ENCODE measurements around the gene LEP. TPM values are rescaled to one million over a fixed set of nuclear protein-coding genes. Genes with fewer than 3 reads are reported as not detected.
A peak's percentile ranks its signal among the peaks of the same experiment; 100 is the strongest.

Gene LEP
- total RNA-seq, 1 experiment from 2014 or later, result not detected

DNA sequence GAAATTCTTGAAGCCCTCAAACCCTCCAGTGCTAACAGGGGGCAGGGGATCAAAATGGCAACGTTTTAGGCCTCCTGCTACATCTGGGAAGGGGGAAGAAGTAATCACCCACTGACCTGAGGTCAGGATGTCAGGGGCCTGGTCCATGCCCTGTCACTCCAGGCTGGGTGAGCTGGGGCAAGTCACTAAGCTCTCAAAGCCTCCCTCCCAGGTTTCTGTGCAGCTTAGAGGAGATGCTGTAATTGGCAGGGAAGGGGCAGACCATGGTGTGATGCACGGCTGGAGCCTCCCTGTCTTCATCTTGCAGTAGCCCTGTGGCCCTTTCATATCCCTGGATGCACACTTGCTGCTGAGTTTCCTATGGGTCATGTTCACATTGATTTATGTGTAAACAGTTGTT lies 27.2 kb downstream of the LEP start (continued):
- no peak for TF ChIP-seq ZNF671 (CRISPR knock-in tag; IDR thresholded peaks at IDR 0.05)

DNA sequence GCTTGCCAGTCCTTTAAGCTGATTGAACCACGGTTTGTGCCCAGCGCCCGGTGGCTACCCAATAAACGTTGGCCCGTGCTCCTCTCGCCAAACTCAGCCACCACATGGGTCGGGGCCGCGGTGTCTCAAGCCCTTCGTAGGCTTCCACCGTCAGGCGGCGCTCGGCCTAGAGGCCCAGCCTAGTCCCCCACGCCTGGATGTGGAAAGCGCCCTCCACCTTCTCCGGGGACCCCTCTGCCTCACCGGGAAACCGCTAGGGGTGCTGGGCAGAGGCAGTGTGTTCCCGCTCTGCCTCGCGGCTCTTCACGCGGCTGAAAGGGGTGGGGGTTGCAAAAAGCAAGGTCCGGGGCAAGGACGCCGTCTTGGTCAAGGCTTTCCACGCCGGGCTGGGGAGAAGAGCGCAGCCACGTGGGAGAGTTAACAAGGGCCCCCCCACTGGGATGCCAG lies 29.8 kb downstream of the LEP start:
- Mint-ChIP-seq H3K4me1 (peaks cover 45% of the 10 kb centered on the region), H3K9me3 (no peaks in the 10 kb centered on the region), H3K36me3 (no peaks in the 10 kb centered on the region), H3K4me3 (peak overlapping the region; percentile 59), H3K27me3 (ENCODE audit: low read depth) (peaks cover 18% of the 10 kb centered on the region), H3K27ac (no peak overlapping the region)
- TF ChIP-seq TEAD1 (CRISPR knock-in tag; IDR thresholded peaks at IDR 0.05), result 0 out of 2 replicates have a peak, but pooled peaks have one; percentile 12
- TF ChIP-seq FOXK1 (CRISPR knock-in tag; IDR thresholded peaks at IDR 0.05), result no peak
- peak; percentile 46 for DNase-seq (ENCODE audit: low spot score)
- ChIA-PET CTCF (interaction anchor here (1.0 to 3.2 kb wide), 3 partner anchors 61 to 135 kb away, joined by 4 to 13 read pairs (median 5); no protein-coding TSS in a partner anchor), POLR2A (no interaction called here)
- peak; percentile 11 for ATAC-seq

- Mint-ChIP-seq H3K27me3 (ENCODE audit: low read depth) (peaks cover 18% of the 10 kb centered on the region), H3K4me1 (peaks cover 38% of the 10 kb centered on the region), H3K36me3 (no peaks in the 10 kb centered on the region), H3K9me3 (no peaks in the 10 kb centered on the region), H3K27ac (no peak overlapping the region), H3K4me3 (peak overlapping the region; percentile 59)
- ChIA-PET POLR2A (no interaction called here), CTCF (interaction anchor here (1.0 to 3.2 kb wide), 5 partner anchors 27 to 136 kb away, joined by 3 to 13 read pairs (median 4); no protein-coding TSS in a partner anchor)
- no peak for ATAC-seq
- DNase-seq (ENCODE audit: low spot score), result no peak
- no peak for TF ChIP-seq PRDM15 (CRISPR knock-in tag; IDR thresholded peaks at IDR 0.05)
- TF ChIP-seq IRF2 (CRISPR knock-in tag; IDR thresholded peaks at IDR 0.05; ENCODE audit: borderline replicate concordance, low read depth), result no peak
- no peak for TF ChIP-seq KAT7 (CRISPR knock-in tag; IDR thresholded peaks at IDR 0.05; ENCODE audit: borderline replicate concordance)
- TF ChIP-seq, protein P1, sequence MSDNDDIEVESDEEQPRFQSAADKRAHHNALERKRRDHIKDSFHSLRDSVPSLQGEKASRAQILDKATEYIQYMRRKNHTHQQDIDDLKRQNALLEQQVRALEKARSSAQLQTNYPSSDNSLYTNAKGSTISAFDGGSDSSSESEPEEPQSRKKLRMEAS (CRISPR knock-in tag; IDR thresholded peaks at IDR 0.05), result no peak
- no peak for TF ChIP-seq OVOL2 (CRISPR knock-in tag; IDR thresholded peaks at IDR 0.05; ENCODE audit: borderline replicate concordance)
- no peak for TF ChIP-seq HMGA2 (CRISPR knock-in tag; IDR thresholded peaks at IDR 0.05)
- TF ChIP-seq ELF4 (CRISPR knock-in tag; IDR thresholded peaks at IDR 0.05; ENCODE audit: low read depth), result no peak
- TF ChIP-seq NFATC4 (CRISPR knock-in tag; IDR thresholded peaks at IDR 0.05), result no peak
- TF ChIP-seq EMX1 (CRISPR knock-in tag; IDR thresholded peaks at IDR 0.05), result no peak
Observed at GRCh38 chr7:128271471-128271941, 30.4 kb downstream of the LEP start.

DNA sequence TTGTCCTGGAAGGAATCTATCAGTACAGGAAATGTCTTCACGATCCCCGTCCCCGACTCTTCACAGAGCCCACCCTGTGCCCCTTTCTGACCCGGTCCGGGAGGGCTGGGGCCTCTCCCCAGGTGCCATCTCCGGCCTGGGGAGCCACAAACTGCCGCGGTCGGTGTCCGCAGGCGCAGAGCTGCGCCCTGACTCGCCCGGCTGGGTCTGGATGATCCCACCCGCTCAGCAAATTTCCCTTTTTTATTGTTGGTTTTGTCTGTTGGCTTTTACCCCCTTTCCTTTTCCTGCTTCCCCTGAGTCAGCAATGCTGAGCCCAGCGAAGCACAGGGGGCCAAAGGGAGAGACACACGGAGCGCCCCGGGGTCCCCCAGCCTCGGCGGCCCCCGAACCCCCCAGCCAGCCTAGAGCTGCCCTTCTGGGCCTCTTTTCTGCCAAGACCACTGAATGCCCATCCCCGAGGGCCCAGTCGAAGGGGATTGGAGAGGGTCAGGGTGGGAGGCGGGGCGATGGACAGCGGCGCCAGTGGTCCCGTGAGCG lies 30.9 kb downstream of the LEP start:
- ATAC-seq, result no peak
- DNase-seq (ENCODE audit: low spot score), result no peak
- POLR2A ChIA-PET, result no interaction called here
- H3K9me3 Mint-ChIP-seq, result no peaks in the 10 kb centered on the region
- no peak overlapping the region for H3K27ac Mint-ChIP-seq
- CTCF ChIA-PET, result interaction anchor here (1.0 to 3.2 kb wide), 4 partner anchors 27 to 136 kb away, joined by 3 to 13 read pairs (median 4); no protein-coding TSS in a partner anchor
- H3K4me1 Mint-ChIP-seq, result peaks cover 33% of the 10 kb centered on the region
- peak overlapping the region; percentile 41 for H3K4me3 Mint-ChIP-seq
- peaks cover 18% of the 10 kb centered on the region for H3K27me3 Mint-ChIP-seq (ENCODE audit: low read depth)
- H3K36me3 Mint-ChIP-seq, result no peaks in the 10 kb centered on the region
- TF ChIP-seq, protein P2, sequence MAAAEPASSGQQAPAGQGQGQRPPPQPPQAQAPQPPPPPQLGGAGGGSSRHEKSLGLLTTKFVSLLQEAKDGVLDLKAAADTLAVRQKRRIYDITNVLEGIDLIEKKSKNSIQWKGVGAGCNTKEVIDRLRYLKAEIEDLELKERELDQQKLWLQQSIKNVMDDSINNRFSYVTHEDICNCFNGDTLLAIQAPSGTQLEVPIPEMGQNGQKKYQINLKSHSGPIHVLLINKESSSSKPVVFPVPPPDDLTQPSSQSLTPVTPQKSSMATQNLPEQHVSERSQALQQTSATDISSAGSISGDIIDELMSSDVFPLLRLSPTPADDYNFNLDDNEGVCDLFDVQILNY (CRISPR knock-in tag; IDR thresholded peaks at IDR 0.05), result no peak
- TF ChIP-seq NR3C1 (CRISPR knock-in tag; conservative IDR thresholded peaks at IDR 0.05; ENCODE audit: low read depth) (no peak), GABPB1 (CRISPR knock-in tag; IDR thresholded peaks at IDR 0.05) (no peak), TCF7 (CRISPR knock-in tag; IDR thresholded peaks at IDR 0.05; ENCODE audit: low read depth) (no peak), ZNF512 (CRISPR knock-in tag; IDR thresholded peaks at IDR 0.05; ENCODE audit: borderline replicate concordance) (no peak), GRHL2 (CRISPR knock-in tag; IDR thresholded peaks at IDR 0.05; ENCODE audit: insufficient replicate concordance, severe bottlenecking) (no peak), RELA (CRISPR knock-in tag; IDR thresholded peaks at IDR 0.05; ENCODE audit: borderline replicate concordance) (no peak), SMAD4 (CRISPR knock-in tag; IDR thresholded peaks at IDR 0.05) (no peak)
- TF ChIP-seq, protein P3, sequence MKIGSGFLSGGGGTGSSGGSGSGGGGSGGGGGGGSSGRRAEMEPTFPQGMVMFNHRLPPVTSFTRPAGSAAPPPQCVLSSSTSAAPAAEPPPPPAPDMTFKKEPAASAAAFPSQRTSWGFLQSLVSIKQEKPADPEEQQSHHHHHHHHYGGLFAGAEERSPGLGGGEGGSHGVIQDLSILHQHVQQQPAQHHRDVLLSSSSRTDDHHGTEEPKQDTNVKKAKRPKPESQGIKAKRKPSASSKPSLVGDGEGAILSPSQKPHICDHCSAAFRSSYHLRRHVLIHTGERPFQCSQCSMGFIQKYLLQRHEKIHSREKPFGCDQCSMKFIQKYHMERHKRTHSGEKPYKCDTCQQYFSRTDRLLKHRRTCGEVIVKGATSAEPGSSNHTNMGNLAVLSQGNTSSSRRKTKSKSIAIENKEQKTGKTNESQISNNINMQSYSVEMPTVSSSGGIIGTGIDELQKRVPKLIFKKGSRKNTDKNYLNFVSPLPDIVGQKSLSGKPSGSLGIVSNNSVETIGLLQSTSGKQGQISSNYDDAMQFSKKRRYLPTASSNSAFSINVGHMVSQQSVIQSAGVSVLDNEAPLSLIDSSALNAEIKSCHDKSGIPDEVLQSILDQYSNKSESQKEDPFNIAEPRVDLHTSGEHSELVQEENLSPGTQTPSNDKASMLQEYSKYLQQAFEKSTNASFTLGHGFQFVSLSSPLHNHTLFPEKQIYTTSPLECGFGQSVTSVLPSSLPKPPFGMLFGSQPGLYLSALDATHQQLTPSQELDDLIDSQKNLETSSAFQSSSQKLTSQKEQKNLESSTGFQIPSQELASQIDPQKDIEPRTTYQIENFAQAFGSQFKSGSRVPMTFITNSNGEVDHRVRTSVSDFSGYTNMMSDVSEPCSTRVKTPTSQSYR (CRISPR knock-in tag; IDR thresholded peaks at IDR 0.05), result no peak
- TF ChIP-seq, protein P1 (CRISPR knock-in tag; IDR thresholded peaks at IDR 0.05), result no peak

Measured in WTC11 (cell line).